Measurements from ENCODE around the gene MYO18B. TPM values are rescaled to one million over a fixed set of nuclear protein-coding genes. Genes with fewer than 3 reads are reported as not detected.

Gene MYO18B
- total RNA-seq, 2 donors from 2014 or later: 0.11 TPM; not detected in 1

GRCh38 chr22:26033586-26033985 lies 291.6 kb downstream of the MYO18B start:
- Histone ChIP-seq H3K36me3 (no peaks in the 10 kb centered on the region), H3K9me3 (no peaks in the 10 kb centered on the region), H3K9ac (ENCODE audit: low read depth in 2 of 2, low read length in 2 of 2) (no peak overlapping the region), H3K27me3 (no peaks in the 10 kb centered on the region), H3K4me1 (no peaks in the 10 kb centered on the region), H3K4me3 (no peak overlapping the region), H3K27ac (no peak overlapping the region)
- intact Hi-C loops (cut with DNase I): no loop called here
- no peak for DNase-seq
- TF ChIP-seq CTCF (IDR thresholded peaks at IDR 0.05): no peak

GRCh38 chr22:26035523-26035922 lies 293.5 kb downstream of the MYO18B start:
- Histone ChIP-seq H3K9me3 (no peaks in the 10 kb centered on the region), H3K9ac (ENCODE audit: low read depth in 2 of 2, low read length in 2 of 2) (no peak overlapping the region), H3K4me3 (no peak overlapping the region), H3K36me3 (no peaks in the 10 kb centered on the region), H3K27me3 (no peaks in the 10 kb centered on the region), H3K27ac (no peak overlapping the region), H3K4me1 (no peaks in the 10 kb centered on the region)
- TF ChIP-seq CTCF (IDR thresholded peaks at IDR 0.05): no peak
- intact Hi-C loops (cut with DNase I): no loop called here
- DNase-seq: no peak

- no peaks in the 10 kb centered on the region for H3K36me3 ChIP-seq
- no peak overlapping the region for H3K27ac ChIP-seq
- intact Hi-C loops (cut with DNase I): no loop called here
- TF ChIP-seq CTCF (IDR thresholded peaks at IDR 0.05): no peak
- H3K9ac ChIP-seq (ENCODE audit: low read depth in 2 of 2, low read length in 2 of 2): no peak overlapping the region
- no peaks in the 10 kb centered on the region for H3K27me3 ChIP-seq
- no peaks in the 10 kb centered on the region for H3K9me3 ChIP-seq
- H3K4me3 ChIP-seq: no peak overlapping the region
- no peak for DNase-seq
- H3K4me1 ChIP-seq: no peaks in the 10 kb centered on the region
Measured at GRCh38 chr22:26038365-26038764, 296.4 kb downstream of the MYO18B start.

- Histone ChIP-seq H3K4me1 (no peaks in the 10 kb centered on the region), H3K9me3 (no peaks in the 10 kb centered on the region), H3K9ac (ENCODE audit: low read depth in 2 of 2, low read length in 2 of 2) (no peak overlapping the region), H3K27me3 (no peaks in the 10 kb centered on the region), H3K27ac (no peak overlapping the region), H3K4me3 (no peak overlapping the region), H3K36me3 (no peaks in the 10 kb centered on the region)
- no peak for TF ChIP-seq CTCF (IDR thresholded peaks at IDR 0.05)
- intact Hi-C loops (cut with DNase I): no loop called here
- DNase-seq: no peak
Measured at GRCh38 chr22:26041931-26042330, 299.9 kb downstream of the MYO18B start.

- intact Hi-C loops (cut with DNase I): no loop called here
- Histone ChIP-seq H3K9me3 (no peaks in the 10 kb centered on the region), H3K4me3 (no peak overlapping the region), H3K27ac (no peak overlapping the region), H3K27me3 (no peaks in the 10 kb centered on the region), H3K4me1 (no peaks in the 10 kb centered on the region), H3K36me3 (no peaks in the 10 kb centered on the region), H3K9ac (ENCODE audit: low read depth in 2 of 2, low read length in 2 of 2) (no peak overlapping the region)
- no peak for DNase-seq
- no peak for TF ChIP-seq CTCF (IDR thresholded peaks at IDR 0.05)
Measured at GRCh38 chr22:26043031-26043430, 301.0 kb downstream of the MYO18B start.

GRCh38 chr22:26045051-26045450 lies 303.1 kb downstream of the MYO18B start:
- Histone ChIP-seq H3K27ac (no peak overlapping the region), H3K9me3 (no peaks in the 10 kb centered on the region), H3K36me3 (no peaks in the 10 kb centered on the region), H3K4me3 (no peak overlapping the region), H3K4me1 (no peaks in the 10 kb centered on the region), H3K27me3 (no peaks in the 10 kb centered on the region), H3K9ac (ENCODE audit: low read depth in 2 of 2, low read length in 2 of 2) (no peak overlapping the region)
- DNase-seq: no peak
- TF ChIP-seq CTCF (IDR thresholded peaks at IDR 0.05): no peak
- intact Hi-C loops (cut with DNase I): no loop called here

Data from colonic mucosa (tissue), 4 donors.